Measurements from ENCODE around the gene CRY2. TPM values are rescaled to one million over a fixed set of nuclear protein-coding genes. Genes with fewer than 3 reads are reported as not detected.

The CRY2 gene
- polyA plus RNA-seq, 1 donor (not counting 4 experiments of a cell fraction or from before 2014, with no cell fraction given): 7.9 TPM

DNA sequence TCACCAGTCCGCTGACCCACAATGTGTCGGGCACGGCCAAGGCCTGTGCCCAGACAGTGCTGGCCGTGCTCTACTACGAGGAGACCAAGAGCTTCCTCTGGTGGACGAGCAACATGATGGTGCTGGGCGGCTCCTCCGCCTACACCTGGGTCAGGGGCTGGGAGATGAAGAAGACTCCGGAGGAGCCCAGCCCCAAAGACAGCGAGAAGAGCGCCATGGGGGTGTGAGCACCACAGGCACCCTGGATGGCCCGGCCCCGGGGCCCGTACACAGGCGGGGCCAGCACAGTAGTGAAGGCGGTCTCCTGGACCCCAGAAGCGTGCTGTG lies 36.2 kb upstream of the CRY2 start:
- DNase-seq (ENCODE audit: low read depth, low spot score): no peak
- no peak overlapping the region for H3K27ac ChIP-seq (ENCODE audit: control insufficient read depth, insufficient read depth, low read length)
- peaks cover 4% of the 10 kb centered on the region for H4K20me1 ChIP-seq (ENCODE audit: control insufficient read depth, extremely low read depth, insufficient read depth, low read length)
- H2AFZ ChIP-seq (ENCODE audit: control insufficient read depth, low read length): no peak overlapping the region
- H3K4me1 ChIP-seq (ENCODE audit: control insufficient read depth, extremely low read depth, insufficient read depth, low read length): peaks cover 17% of the 10 kb centered on the region
- H3K9me3 ChIP-seq (ENCODE audit: control insufficient read depth, low read depth, low read length): no peaks in the 10 kb centered on the region
- H3K4me3 ChIP-seq (ENCODE audit: control insufficient read depth in 2 of 3, extremely low read depth in 1 of 3, insufficient read depth in 2 of 3, low read depth in 1 of 3, low read length in 3 of 3): no peak overlapping the region
- no peak overlapping the region for H3K9ac ChIP-seq (ENCODE audit: control insufficient read depth, extremely low read depth, insufficient read depth, low read length)
- peaks cover 2% of the 10 kb centered on the region for H3K9me1 ChIP-seq (ENCODE audit: control insufficient read depth, extremely low read depth, insufficient read depth, low read length)
- peaks cover 18% of the 10 kb centered on the region for H3K79me2 ChIP-seq (ENCODE audit: control insufficient read depth, insufficient read depth, low read length)
- H3K4me2 ChIP-seq (ENCODE audit: control insufficient read depth, extremely low read depth, insufficient read depth, low read depth, low read length): no peak overlapping the region
- H3K27me3 ChIP-seq (ENCODE audit: control insufficient read depth, extremely low read depth, insufficient read depth, low read length): no peaks in the 10 kb centered on the region
- dilution Hi-C loops (cut with MboI; ENCODE audit: extremely low pct_ligation_motif_present, low sequenced_read_pairs): no loop called here
- peaks cover 17 to 18% of the 10 kb centered on the region in 2 experiments for H3K36me3 ChIP-seq (ENCODE audit: control insufficient read depth in 2 of 2, extremely low read depth in 1 of 2, insufficient read depth in 2 of 2, low read length in 2 of 2)
- no peak for TF ChIP-seq EZH2 (IDR thresholded peaks at IDR 0.05; ENCODE audit: low read length)
- FAIRE-seq: no peak

DNA sequence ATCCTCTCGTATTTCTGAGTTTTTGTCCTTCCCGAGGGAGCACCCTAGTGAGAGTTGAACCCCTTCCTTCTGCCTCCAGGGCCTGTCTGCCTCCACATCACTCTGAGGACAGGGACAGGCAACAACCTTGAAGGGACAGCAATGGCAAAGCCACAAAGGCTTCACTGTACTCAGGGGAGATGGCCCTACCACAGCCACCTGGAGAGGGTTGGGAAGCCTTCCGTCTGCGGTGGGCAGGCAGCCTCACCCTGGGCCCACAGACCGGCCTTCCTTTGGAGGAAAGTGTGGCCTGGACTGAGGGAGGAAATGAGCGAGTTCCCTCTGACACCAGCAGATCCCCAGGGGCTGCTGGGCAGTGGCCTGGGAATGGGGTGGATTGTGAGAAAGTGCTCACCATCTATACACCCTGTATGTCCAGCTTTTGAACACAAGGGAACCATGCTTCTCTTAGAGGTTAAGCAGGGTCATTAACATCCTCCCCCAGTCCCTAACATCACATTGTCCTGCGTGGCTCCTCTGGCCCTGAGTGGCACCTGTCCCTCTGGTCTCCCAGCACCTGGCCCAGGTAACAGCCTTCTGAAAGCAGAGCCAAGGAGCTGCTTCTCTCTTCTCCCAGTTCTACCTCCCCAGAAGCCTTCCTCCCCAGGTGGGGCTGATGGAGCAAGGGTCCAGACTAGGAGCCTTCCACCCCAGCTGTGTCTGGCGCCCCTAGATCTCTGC lies 35.5 kb upstream of the CRY2 start:
- TF ChIP-seq EZH2 (IDR thresholded peaks at IDR 0.05; ENCODE audit: low read length): no peak
- TF ChIP-seq, protein P1, sequence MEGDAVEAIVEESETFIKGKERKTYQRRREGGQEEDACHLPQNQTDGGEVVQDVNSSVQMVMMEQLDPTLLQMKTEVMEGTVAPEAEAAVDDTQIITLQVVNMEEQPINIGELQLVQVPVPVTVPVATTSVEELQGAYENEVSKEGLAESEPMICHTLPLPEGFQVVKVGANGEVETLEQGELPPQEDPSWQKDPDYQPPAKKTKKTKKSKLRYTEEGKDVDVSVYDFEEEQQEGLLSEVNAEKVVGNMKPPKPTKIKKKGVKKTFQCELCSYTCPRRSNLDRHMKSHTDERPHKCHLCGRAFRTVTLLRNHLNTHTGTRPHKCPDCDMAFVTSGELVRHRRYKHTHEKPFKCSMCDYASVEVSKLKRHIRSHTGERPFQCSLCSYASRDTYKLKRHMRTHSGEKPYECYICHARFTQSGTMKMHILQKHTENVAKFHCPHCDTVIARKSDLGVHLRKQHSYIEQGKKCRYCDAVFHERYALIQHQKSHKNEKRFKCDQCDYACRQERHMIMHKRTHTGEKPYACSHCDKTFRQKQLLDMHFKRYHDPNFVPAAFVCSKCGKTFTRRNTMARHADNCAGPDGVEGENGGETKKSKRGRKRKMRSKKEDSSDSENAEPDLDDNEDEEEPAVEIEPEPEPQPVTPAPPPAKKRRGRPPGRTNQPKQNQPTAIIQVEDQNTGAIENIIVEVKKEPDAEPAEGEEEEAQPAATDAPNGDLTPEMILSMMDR (optimal IDR thresholded peaks at IDR 0.05 in 1 of 3, IDR thresholded peaks at IDR 0.05 in 1 of 3, conservative IDR thresholded peaks at IDR 0.05 in 1 of 3; ENCODE audit: extremely low read depth in 1 of 3, insufficient read depth in 2 of 3, low read length in 3 of 3): no peak
- Histone ChIP-seq H3K4me2 (ENCODE audit: control insufficient read depth, extremely low read depth, insufficient read depth, low read depth, low read length) (no peak overlapping the region), H3K9me3 (ENCODE audit: control insufficient read depth, low read depth, low read length) (no peaks in the 10 kb centered on the region), H4K20me1 (ENCODE audit: control insufficient read depth, extremely low read depth, insufficient read depth, low read length) (peaks cover 4% of the 10 kb centered on the region), H3K9ac (ENCODE audit: control insufficient read depth, extremely low read depth, insufficient read depth, low read length) (no peak overlapping the region), H3K27me3 (ENCODE audit: control insufficient read depth, extremely low read depth, insufficient read depth, low read length) (no peaks in the 10 kb centered on the region), H3K4me3 (ENCODE audit: control insufficient read depth in 2 of 3, extremely low read depth in 1 of 3, insufficient read depth in 2 of 3, low read depth in 1 of 3, low read length in 3 of 3) (no peak overlapping the region), H3K79me2 (ENCODE audit: control insufficient read depth, insufficient read depth, low read length) (peaks cover 12% of the 10 kb centered on the region), H3K4me1 (ENCODE audit: control insufficient read depth, extremely low read depth, insufficient read depth, low read length) (peaks cover 11% of the 10 kb centered on the region), H2AFZ (ENCODE audit: control insufficient read depth, low read length) (no peak overlapping the region), H3K9me1 (ENCODE audit: control insufficient read depth, extremely low read depth, insufficient read depth, low read length) (peaks cover 2% of the 10 kb centered on the region), H3K36me3 (ENCODE audit: control insufficient read depth in 2 of 2, extremely low read depth in 1 of 2, insufficient read depth in 2 of 2, low read length in 2 of 2) (peaks cover 14 to 17% of the 10 kb centered on the region in 2 experiments), H3K27ac (ENCODE audit: control insufficient read depth, insufficient read depth, low read length) (no peak overlapping the region)
- FAIRE-seq (no peak), DNase-seq (ENCODE audit: low read depth, low spot score) (no peak)
- dilution Hi-C loops (cut with MboI; ENCODE audit: extremely low pct_ligation_motif_present, low sequenced_read_pairs): no loop called here
